ENCODE measurements around the gene EHHADH.
"Not testable (repeated sequence)": the region's sequence is repeated elsewhere in the genome, so short reads cannot be mapped to it uniquely, and the experiment has no call there.

EHHADH gene

GRCh38 chr3:185254799-185255198 is 950 bp upstream of the EHHADH start:
- H3K4me3 ChIP-seq = no peak overlapping the region

GRCh38 chr3:185253133-185253532 is 716 bp downstream of the EHHADH start:
- peak overlapping the region in 4 of 7 experiments; percentile 51 to 67 (median 58) for H3K4me3 ChIP-seq
- H3K27ac ChIP-seq = not testable (repeated sequence)

More at GRCh38 chr3:185254799-185255198, 950 bp upstream of the EHHADH start:
- no peak overlapping the region for H3K27ac ChIP-seq

GRCh38 chr3:185251272-185251671 is 2.6 kb downstream of the EHHADH start:
- no peak overlapping the region for H3K4me3 ChIP-seq
- no peak overlapping the region for H3K27ac ChIP-seq

GRCh38 chr3:185250653-185251052 is 3.2 kb downstream of the EHHADH start:
- Histone ChIP-seq H3K4me3 (no peak overlapping the region), H3K27ac (no peak overlapping the region)

- no peak overlapping the region for H3K4me3 ChIP-seq
- H3K27ac ChIP-seq = no peak overlapping the region
Observed at GRCh38 chr3:185250247-185250646, 3.6 kb downstream of the EHHADH start.

GRCh38 chr3:185242642-185243041 is 11.2 kb downstream of the EHHADH start:
- Histone ChIP-seq H3K4me3 (no peak overlapping the region), H3K27ac (no peak overlapping the region)

GRCh38 chr3:185236969-185237368 is 16.9 kb downstream of the EHHADH start:
- H3K4me3 ChIP-seq = no peak overlapping the region
- no peak overlapping the region for H3K27ac ChIP-seq

GRCh38 chr3:185233328-185233727 is 20.5 kb downstream of the EHHADH start:
- Histone ChIP-seq H3K27ac (no peak overlapping the region), H3K4me3 (no peak overlapping the region)

- not testable (repeated sequence) for H3K27ac ChIP-seq, H3K4me3 ChIP-seq
Observed at GRCh38 chr3:185226526-185226925, 27.3 kb downstream of the EHHADH start.

- H3K27ac ChIP-seq = no peak overlapping the region
- no peak overlapping the region for H3K4me3 ChIP-seq
Observed at GRCh38 chr3:185225523-185225922, 28.3 kb downstream of the EHHADH start.

- H3K4me3 ChIP-seq = no peak overlapping the region
- H3K27ac ChIP-seq = no peak overlapping the region
Observed at GRCh38 chr3:185225080-185225479, 28.8 kb downstream of the EHHADH start.

- no peak overlapping the region for H3K4me3 ChIP-seq
- no peak overlapping the region for H3K27ac ChIP-seq
Observed at GRCh38 chr3:185221203-185221602, 32.6 kb downstream of the EHHADH start.

- Histone ChIP-seq H3K4me3 (no peak overlapping the region), H3K27ac (peak overlapping the region in 5 of 21 experiments; percentile 8 to 71 (median 49))
Observed at GRCh38 chr3:185216607-185216958, 37.3 kb downstream of the EHHADH start.

GRCh38 chr3:185215873-185216606 is 37.8 kb downstream of the EHHADH start:
- H3K4me3 ChIP-seq = no peak overlapping the region
- peak overlapping the region in 5 of 21 experiments; percentile 8 to 71 (median 49) for H3K27ac ChIP-seq

- H3K27ac ChIP-seq = no peak overlapping the region
- H3K4me3 ChIP-seq = no peak overlapping the region
Observed at GRCh38 chr3:185212559-185212958, 41.3 kb downstream of the EHHADH start.

GRCh38 chr3:185212086-185212485 is 41.8 kb downstream of the EHHADH start:
- Histone ChIP-seq H3K4me3 (no peak overlapping the region), H3K27ac (no peak overlapping the region)

- H3K4me3 ChIP-seq = no peak overlapping the region
Observed at GRCh38 chr3:185210621-185211142, 43.2 kb downstream of the EHHADH start.

GRCh38 chr3:185208823-185209222 is 45.0 kb downstream of the EHHADH start:
- H3K4me3 ChIP-seq = no peak overlapping the region
- H3K27ac ChIP-seq = no peak overlapping the region

More at GRCh38 chr3:185210621-185211142, 43.2 kb downstream of the EHHADH start:
- H3K27ac ChIP-seq = no peak overlapping the region

GRCh38 chr3:185207931-185208746 is 45.7 kb downstream of the EHHADH start:
- H3K4me3 ChIP-seq = no peak overlapping the region
- H3K27ac ChIP-seq = no peak overlapping the region

- Histone ChIP-seq H3K27ac (no peak overlapping the region), H3K4me3 (no peak overlapping the region)
Observed at GRCh38 chr3:185207481-185207880, 46.4 kb downstream of the EHHADH start.

- H3K27ac ChIP-seq = no peak overlapping the region
- H3K4me3 ChIP-seq = no peak overlapping the region
Observed at GRCh38 chr3:185205865-185206264, 48.0 kb downstream of the EHHADH start.

Measured in skin epidermis (tissue), 12 donors.